Measurements from ENCODE around the gene ZNF302. TPM values are rescaled to one million over a fixed set of nuclear protein-coding genes. Genes with fewer than 3 reads are reported as not detected.

Gene ZNF302
- total and polyA plus RNA-seq, 2 experiments from 2014 or later: 16.6 to 27.4 TPM

DNA sequence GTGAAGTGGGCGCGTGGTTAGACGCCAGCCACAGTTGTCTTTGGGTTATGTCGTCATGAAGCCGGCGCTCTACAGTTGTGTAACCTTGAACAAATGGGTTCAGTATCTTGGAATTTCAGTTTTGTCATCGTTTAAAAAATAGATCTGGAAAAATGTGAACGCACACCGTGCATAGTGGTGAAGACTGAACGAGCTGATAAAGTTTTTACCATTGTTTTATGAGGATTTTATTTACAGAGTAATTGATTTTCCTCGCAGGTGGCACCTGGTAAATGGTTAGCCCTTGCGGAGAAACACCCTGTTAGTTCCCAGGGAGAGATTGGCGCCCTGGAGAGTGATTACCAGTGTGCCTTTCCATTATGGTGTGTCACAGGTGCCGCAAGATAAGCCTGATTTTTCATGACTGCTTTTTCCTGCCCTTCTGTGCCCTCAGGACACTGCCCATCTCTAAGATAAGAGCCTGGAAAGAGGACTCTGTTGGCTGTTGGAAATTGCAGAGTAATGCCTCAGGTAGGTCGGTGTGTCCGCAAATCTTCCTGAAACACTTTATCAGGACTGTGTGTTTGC is 57.1 kb downstream of the ZNF302 start:
- peak overlapping the region; percentile 79 for H3K27ac ChIP-seq (ENCODE audit: low read depth)
- Mint-ChIP-seq H3K4me3 (peak overlapping the region; percentile 93), H3K4me1 (peaks cover 11% of the 10 kb centered on the region), H3K27me3 (ENCODE audit: insufficient read depth, low read depth, poor library complexity) (peaks cover 4% of the 10 kb centered on the region), H3K36me3 (ENCODE audit: low read depth) (peaks cover 14% of the 10 kb centered on the region), H3K27ac (peak overlapping the region; percentile 98), H3K9me3 (no peaks in the 10 kb centered on the region)
- no peaks in the 10 kb centered on the region for H3K36me3 ChIP-seq (ENCODE audit: insufficient read depth)
- H3F3A ChIP-seq (replicated peaks; ENCODE audit: low read depth): no peaks in the 10 kb centered on the region
- H2AFZ ChIP-seq: no peak overlapping the region; the same call in 1 of the 2 replicates
- peak overlapping the region; percentile 98 for H3K4me3 ChIP-seq
- no peaks in the 10 kb centered on the region for H3K9me2 ChIP-seq (ENCODE audit: insufficient read depth)
- H3K79me2 ChIP-seq (replicated peaks; ENCODE audit: insufficient read depth): no peaks in the 10 kb centered on the region
- no peaks in the 10 kb centered on the region for H3K27me3 ChIP-seq (ENCODE audit: insufficient read depth)
- ATAC-seq (no peak), DNase-seq (ENCODE audit: low spot score) (peak; percentile 96)
- no peaks in the 10 kb centered on the region for H4K20me1 ChIP-seq (replicated peaks; ENCODE audit: insufficient read depth)
- TF ChIP-seq, protein P1, sequence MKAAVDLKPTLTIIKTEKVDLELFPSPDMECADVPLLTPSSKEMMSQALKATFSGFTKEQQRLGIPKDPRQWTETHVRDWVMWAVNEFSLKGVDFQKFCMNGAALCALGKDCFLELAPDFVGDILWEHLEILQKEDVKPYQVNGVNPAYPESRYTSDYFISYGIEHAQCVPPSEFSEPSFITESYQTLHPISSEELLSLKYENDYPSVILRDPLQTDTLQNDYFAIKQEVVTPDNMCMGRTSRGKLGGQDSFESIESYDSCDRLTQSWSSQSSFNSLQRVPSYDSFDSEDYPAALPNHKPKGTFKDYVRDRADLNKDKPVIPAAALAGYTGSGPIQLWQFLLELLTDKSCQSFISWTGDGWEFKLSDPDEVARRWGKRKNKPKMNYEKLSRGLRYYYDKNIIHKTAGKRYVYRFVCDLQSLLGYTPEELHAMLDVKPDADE (IDR thresholded peaks at IDR 0.05): no peak
- TF ChIP-seq CREB1 (CRISPR knock-in tag; IDR thresholded peaks at IDR 0.05; ENCODE audit: low read depth): peak; percentile 97
- peak overlapping the region; percentile 98 for H3K4me2 ChIP-seq
- H3K4me1 ChIP-seq (ENCODE audit: insufficient read depth): peaks cover 6% of the 10 kb centered on the region

Small RNAs within 50 kb of the gene (small RNA-seq; reads per million reads assigned to genes)
- gene RF00611 (ENCODE audit: low replicate concordance): not detected

Other genes with a start within 250 kb of the ZNF302 start
- 153 and 185 TPM in 2 replicates for gene UBA2, start 249.3 kb upstream of the ZNF302 start, total RNA-seq (2014; rRNA removed; shearing (Covaris generic))
- gene UBA2, start 249.3 kb upstream of the ZNF302 start, polyA plus RNA-seq (2016; fragmentation: Nextera tagmentation; extraction: Ambion mirVana): 93.1 and 112 TPM in 2 replicates
- 4.5 and 8.9 TPM in 2 replicates for gene WTIP, start 195.9 kb upstream of the ZNF302 start, total RNA-seq (2014; rRNA removed; shearing (Covaris generic))
- 0.47 and 0.59 TPM in 2 replicates for gene WTIP, start 195.9 kb upstream of the ZNF302 start, polyA plus RNA-seq (2016; fragmentation: Nextera tagmentation; extraction: Ambion mirVana)
- gene SCGB2B2, start 519 bp upstream of the ZNF302 start, total RNA-seq (2014; rRNA removed; shearing (Covaris generic)): 0.28 TPM in 1 of 2 replicates, not detected in the other
- not detected in 2 replicates for gene SCGB2B2, start 519 bp upstream of the ZNF302 start, polyA plus RNA-seq (2016; fragmentation: Nextera tagmentation; extraction: Ambion mirVana)
- 18.9 and 19.8 TPM in 2 replicates for gene ZNF181, start 56.6 kb downstream of the ZNF302 start, total RNA-seq (2014; rRNA removed; shearing (Covaris generic))
- 7.3 and 7.4 TPM in 2 replicates for gene ZNF181, start 56.6 kb downstream of the ZNF302 start, polyA plus RNA-seq (2016; fragmentation: Nextera tagmentation; extraction: Ambion mirVana)
- 5.2 and 6.0 TPM in 2 replicates for gene ZNF599, start 95.5 kb downstream of the ZNF302 start, total RNA-seq (2014; rRNA removed; shearing (Covaris generic))
- gene ZNF599, start 95.5 kb downstream of the ZNF302 start, polyA plus RNA-seq (2016; fragmentation: Nextera tagmentation; extraction: Ambion mirVana): 3.6 and 4.6 TPM in 2 replicates
- gene ZNF30, start 249.2 kb downstream of the ZNF302 start, total RNA-seq (2014; rRNA removed; shearing (Covaris generic)): 4.0 and 18.7 TPM in 2 replicates
- gene ZNF30, start 249.2 kb downstream of the ZNF302 start, polyA plus RNA-seq (2016; fragmentation: Nextera tagmentation; extraction: Ambion mirVana): 3.3 and 4.1 TPM in 2 replicates